IPS-11a (cell line): ENCODE measurements around the gene RAB3A.

Source experiments
- H3K4me3 ChIP-seq: one replicate; pipeline ENCODE4 v1.5.1; 2013; ENCODE audit warnings: low read depth, low read length, control low read depth

Gene RAB3A

DNA sequence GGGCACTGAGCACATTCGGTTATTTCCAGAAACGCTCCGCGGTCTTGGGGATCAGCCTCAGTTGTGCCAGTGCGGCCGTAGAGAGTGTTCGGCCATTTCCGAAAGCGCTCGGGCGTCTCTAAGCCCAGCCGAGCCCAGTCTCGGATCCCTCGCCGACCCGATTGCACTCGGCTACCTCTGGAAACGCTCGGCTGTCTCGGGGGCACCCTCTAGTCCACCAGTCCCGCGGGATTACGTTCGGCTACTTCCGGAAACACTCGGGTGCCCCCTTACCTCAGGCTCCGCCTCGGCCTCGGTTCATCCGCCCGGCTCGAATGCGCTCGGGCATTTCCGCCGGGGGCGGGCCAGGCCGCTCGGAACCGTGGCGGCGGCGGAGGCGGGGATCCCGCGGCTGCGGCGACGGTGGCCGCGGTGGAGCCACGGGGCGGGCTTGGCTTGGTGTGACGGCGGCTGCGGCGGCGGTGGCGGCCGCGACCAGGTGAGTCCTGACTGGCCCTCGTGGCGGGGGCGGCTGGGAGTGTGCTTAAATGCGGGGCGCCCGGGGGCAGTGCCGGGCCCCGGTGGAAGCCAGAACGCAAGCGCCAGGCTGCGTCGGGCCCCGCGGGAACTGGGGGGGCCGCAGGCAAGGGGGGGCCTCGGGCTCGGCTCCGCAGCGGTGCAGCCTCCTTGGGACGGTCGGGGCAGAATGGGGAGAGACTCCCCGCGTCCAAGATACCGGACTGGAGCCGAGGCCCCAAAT, 50.9 kb downstream of the RAB3A start, which contains the start of gene PIK3R2:
TSS of gene PIK3R2 (plus strand) at position 347 of the 739 bp plus-strand sequence. CDS start 2,717 bp downstream, outside the sequence.
- peak within 1 kb of the TSS; percentile 76 for H3K4me3 ChIP-seq

DNA sequence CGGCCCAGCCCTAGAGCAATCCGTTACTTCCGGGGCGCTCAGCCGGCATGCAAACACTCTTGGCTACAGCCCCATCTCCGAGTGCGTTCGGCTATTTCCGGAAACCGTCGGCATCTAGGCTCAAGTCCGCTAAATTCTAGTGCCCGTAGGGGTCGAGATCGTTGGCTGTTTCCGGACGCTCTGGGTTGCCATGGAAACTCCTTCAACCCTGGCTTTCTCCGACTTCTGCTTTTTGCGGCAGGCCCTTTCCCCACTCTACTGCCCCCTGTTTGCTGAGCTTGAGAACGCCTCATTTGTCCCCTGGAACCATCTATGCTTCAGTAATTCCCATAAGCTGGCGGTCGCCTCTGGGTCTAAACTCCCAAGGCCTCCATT, 51.4 kb downstream of the RAB3A start:
- H3K4me3 ChIP-seq = peak overlapping the region; percentile 63

DNA sequence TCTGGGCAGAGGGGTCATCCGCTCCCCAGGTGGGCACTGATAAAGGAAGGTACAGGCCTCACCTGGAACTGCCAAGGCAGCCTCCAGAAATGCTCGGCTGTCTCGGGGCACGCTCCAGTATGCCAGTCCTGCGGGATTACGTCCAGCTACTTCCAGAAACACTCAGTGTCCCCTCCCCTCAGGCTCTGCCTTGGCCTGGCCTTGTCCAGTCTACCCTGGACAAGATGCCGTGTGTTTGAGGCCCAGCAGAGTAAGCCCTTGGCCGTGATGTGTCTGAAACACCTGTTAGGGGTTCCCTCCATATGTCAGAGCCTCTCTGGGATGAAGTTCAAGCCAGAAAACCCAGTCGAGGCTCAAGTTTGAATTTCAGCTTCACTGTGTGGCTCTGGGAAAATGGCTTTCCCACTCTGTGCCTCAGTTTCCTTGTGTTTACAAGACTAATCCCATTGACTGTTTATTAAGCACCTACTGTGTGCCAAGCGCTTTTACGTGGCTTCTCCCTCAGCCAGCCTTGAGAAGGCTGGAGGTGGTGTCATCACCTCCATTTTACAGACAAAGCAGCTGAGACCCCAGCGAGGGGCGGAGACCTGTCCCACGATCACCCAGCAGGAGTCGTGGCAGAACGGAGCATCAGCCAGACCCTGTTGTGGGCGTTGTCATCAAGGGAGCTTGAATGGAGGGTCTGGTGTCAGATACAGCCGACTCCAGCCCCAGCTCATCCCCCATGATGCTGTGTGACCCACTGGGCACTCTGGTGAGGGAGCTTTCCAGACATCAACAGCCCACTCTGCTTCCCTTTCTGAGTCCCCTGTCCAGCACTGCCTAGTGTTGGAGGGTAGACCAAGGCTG, 52.8 kb downstream of the RAB3A start:
- no peak overlapping the region for H3K4me3 ChIP-seq

DNA sequence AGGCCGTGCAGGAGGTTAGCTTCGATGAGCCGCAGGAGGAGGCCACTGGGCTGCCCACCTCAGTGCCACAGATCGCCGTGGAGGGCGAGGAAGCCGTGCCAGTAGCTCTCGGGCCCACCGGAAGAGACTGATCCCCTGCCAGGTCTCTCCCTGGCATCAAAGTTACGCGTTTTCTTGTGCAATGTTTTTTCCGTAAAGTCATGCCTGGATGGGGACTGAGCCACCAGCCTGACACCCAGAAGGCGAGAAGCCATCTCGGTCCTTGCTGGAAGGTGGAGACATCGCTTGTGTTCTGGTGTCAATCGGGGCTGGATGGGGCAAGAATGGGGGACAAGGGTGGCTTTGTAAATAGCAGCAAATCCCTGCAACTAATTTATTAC, 54.3 kb downstream of the RAB3A start:
- H3K4me3 ChIP-seq = no peak overlapping the region

DNA sequence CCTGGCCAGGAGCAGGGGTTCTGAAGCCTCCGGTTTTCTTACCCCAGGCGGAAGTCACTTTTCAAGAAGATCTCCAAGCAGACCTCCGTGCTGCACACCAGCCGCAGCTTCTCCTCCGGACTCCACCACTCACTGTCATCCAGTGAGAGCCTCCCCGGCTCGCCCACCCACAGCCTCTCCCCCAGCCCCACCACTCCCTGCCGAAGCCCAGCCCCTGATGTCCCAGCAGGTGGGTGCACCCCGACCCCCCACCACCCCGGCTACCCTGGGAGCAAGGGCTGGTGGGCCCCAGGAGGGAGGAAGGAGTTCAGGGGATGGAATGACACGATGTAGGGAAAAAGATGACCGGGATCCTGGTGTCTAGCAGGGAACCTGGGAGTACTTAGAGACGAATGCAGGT, 56.4 kb downstream of the RAB3A start:
- H3K4me3 ChIP-seq = no peak overlapping the region
